ENCODE results near the gene RAB5IF. TPM values are rescaled to one million over a fixed set of nuclear protein-coding genes. Genes with fewer than 3 reads are reported as not detected.

Gene RAB5IF
- total and polyA plus RNA-seq, 7 donors = 58.7 to 169 (median 85.1) TPM

- intact Hi-C loops (cut with DNase I) = loop anchor here (10.0 kb wide), 1 partner anchor 202 kb away; the partner anchor contains the start of gene DSN1
Measured at GRCh38 chr20:36573103-36573797, 32.3 kb upstream of the RAB5IF start, which contains the start of gene TGIF2. Gene TGIF2, plus strand, starts transcription at chr20:36573597. Its CDS starts 5,178 bp downstream, at chr20:36578775.

GRCh38 chr20:36573798-36574365 lies 31.7 kb upstream of the RAB5IF start:
- H3K27me3 ChIP-seq = no peaks in the 10 kb centered on the region
- H3K4me1 ChIP-seq = peaks cover 0 to 40% (median 29%) of the 10 kb centered on the region in 4 donors
- H3K4me3 ChIP-seq = peak overlapping the region; percentile 82 to 87 (median 84)
- 0 to 1% methylated on average over 53 of the region's 53 CpGs for WGBS, 2 donors
- peaks cover 0 to 4% (median 0%) of the 10 kb centered on the region in 4 donors for H3K36me3 ChIP-seq
- peak; percentile 79 for DNase-seq
- no peaks in the 10 kb centered on the region for H3K9me3 ChIP-seq
- TF ChIP-seq POLR2AphosphoS5 (IDR thresholded peaks at IDR 0.05) (no peak), EP300 (IDR thresholded peaks at IDR 0.05) (no peak), POLR2A (IDR thresholded peaks at IDR 0.05) (no peak), CTCF (IDR thresholded peaks at IDR 0.05) (no peak)
- peak overlapping the region; percentile 88 to 94 (median 91) for H3K27ac ChIP-seq
- intact Hi-C loops (cut with DNase I) = loop anchor here (2.0 to 10.0 kb wide), 2 partner anchors 31 to 201 kb away; partner anchors contain the start of genes DSN1 and RAB5IF

More at GRCh38 chr20:36573103-36573797, 32.3 kb upstream of the RAB5IF start, which contains the start of gene TGIF2:
- H3K4me3 ChIP-seq = peak within 1 kb of the TSS; percentile 82 to 87 (median 84)
- no peaks in the 10 kb centered on the region for H3K36me3 ChIP-seq
- H3K4me1 ChIP-seq = peaks cover 0 to 40% (median 29%) of the 10 kb centered on the region in 4 donors
- peak within 1 kb of the TSS; percentile 88 to 94 (median 91) for H3K27ac ChIP-seq
- no peaks in the 10 kb centered on the region for H3K27me3 ChIP-seq
- peak; percentile 92 for DNase-seq
- 3 to 6% methylated on average over 80 of the region's 80 CpGs for WGBS, 2 donors
- no peak for TF ChIP-seq CTCF (IDR thresholded peaks at IDR 0.05)
- TF ChIP-seq EP300 (IDR thresholded peaks at IDR 0.05) = no peak
- peak in 3 of 4 donors; percentile 48 to 66 (median 64) for TF ChIP-seq POLR2AphosphoS5 (IDR thresholded peaks at IDR 0.05)
- no peak for TF ChIP-seq POLR2A (IDR thresholded peaks at IDR 0.05)
- no peaks in the 10 kb centered on the region for H3K9me3 ChIP-seq

DNA sequence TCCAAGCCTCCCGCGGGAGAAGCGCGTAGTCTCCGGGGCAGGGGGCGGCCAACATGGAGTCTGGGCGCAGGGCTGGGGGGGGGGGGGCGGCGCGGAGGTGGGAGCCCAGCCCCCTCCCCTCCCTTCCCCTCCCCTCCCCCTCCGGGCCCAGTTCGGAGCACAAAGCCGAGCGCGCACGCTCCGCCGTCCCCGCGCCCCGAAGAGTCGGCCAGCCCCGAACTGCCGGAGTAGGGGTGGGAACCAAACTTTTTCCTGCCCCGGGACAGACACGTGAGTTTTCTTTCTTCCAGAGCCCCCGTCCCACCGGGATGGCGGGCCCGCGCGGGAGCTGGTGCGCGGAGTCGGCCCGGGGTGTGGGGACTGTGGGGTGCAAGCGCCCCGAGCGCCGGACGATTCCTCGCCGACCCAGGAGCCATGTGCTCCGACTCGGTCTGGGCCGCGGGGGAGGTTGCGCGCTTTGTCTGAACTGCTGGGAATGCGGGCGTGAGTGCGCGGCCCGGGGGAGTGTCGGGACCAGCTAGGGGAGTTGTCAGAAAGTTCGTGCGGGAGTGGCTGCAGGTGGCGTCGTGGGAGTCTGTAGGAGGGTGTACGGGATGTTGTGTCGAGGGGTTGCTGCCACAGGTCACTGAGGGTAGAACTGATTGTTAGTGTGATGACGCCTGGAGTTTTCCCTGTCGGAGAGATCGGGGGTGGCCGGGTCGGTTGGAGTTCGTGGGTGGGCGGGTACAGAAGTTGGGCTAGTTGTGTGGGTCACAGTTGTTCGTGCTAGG lies 31.0 kb upstream of the RAB5IF start:
- 1% methylated on average over 69 of the region's 69 CpGs for WGBS, 2 donors
- no peaks in the 10 kb centered on the region for H3K9me3 ChIP-seq
- intact Hi-C loops (cut with DNase I) = loop anchor here (2.0 to 10.0 kb wide), 2 partner anchors 30 to 200 kb away; partner anchors contain the start of genes DSN1 and RAB5IF
- DNase-seq = peak; percentile 80
- peaks cover 0 to 40% (median 29%) of the 10 kb centered on the region in 4 donors for H3K4me1 ChIP-seq
- H3K27me3 ChIP-seq = no peaks in the 10 kb centered on the region
- peaks cover 0 to 11% (median 6%) of the 10 kb centered on the region in 4 donors for H3K36me3 ChIP-seq
- TF ChIP-seq EP300 (IDR thresholded peaks at IDR 0.05) (no peak), CTCF (IDR thresholded peaks at IDR 0.05) (no peak), POLR2AphosphoS5 (IDR thresholded peaks at IDR 0.05) (peak in 3 of 4 donors; percentile 9 to 72 (median 51))
- peak overlapping the region; percentile 88 to 94 (median 91) for H3K27ac ChIP-seq
- peak overlapping the region; percentile 82 to 87 (median 84) for H3K4me3 ChIP-seq

- Histone ChIP-seq H3K4me1 (peaks cover 0 to 40% (median 29%) of the 10 kb centered on the region in 4 donors), H3K27me3 (no peaks in the 10 kb centered on the region), H3K36me3 (peaks cover 2 to 25% (median 15%) of the 10 kb centered on the region in 4 donors), H3K4me3 (no peak overlapping the region), H3K27ac (peak overlapping the region; percentile 88 to 94 (median 91)), H3K9me3 (no peaks in the 10 kb centered on the region)
- no peak for TF ChIP-seq EP300 (IDR thresholded peaks at IDR 0.05)
- no peak for TF ChIP-seq POLR2A (IDR thresholded peaks at IDR 0.05)
- TF ChIP-seq CTCF (IDR thresholded peaks at IDR 0.05) = no peak
- TF ChIP-seq POLR2AphosphoS5 (IDR thresholded peaks at IDR 0.05) = no peak
- 72 to 75% methylated on average over 1 of the region's 1 CpG for WGBS, 2 donors
- DNase-seq = no peak
- intact Hi-C loops (cut with DNase I) = loop anchor here (10.0 kb wide), 1 partner anchor 199 kb away; the partner anchor contains the start of gene DSN1
Measured at GRCh38 chr20:36576081-36576445, 29.5 kb upstream of the RAB5IF start.
